RWPE2 (cell line): ENCODE measurements around the gene NBPF1.
"Not testable (repeated sequence)": the region's sequence is repeated elsewhere in the genome, so short reads cannot be mapped to it uniquely, and the experiment has no call there.

Source experiments
- ATAC-seq: fragments of 200-7000 bp; cut with Tn5 transposase; 3 replicates; pipeline ENCODE4 v1.9.1; 2021; ENCODE audit warnings: low read depth
- DNase-seq: peaks from one replicate; pipeline ENCODE4 v3.0.0-alpha.2; 2020; ENCODE audit warnings: low spot score
- H3K27ac ChIP-seq: fragments of 450-650 bp; 2 replicates; pipeline ENCODE4 v1.5.1; 2017; ENCODE audit warnings: mild to moderate bottlenecking; ENCODE audit not compliant: poor library complexity, severe bottlenecking
- H3K27me3 ChIP-seq: fragments of 250-450 bp; sonication (Bioruptor Pico); 2 replicates; pipeline ENCODE4 v1.5.1; 2021; ENCODE audit warnings: mild to moderate bottlenecking, moderate library complexity; ENCODE audit not compliant: insufficient read depth, poor library complexity, severe bottlenecking
- H3K36me3 ChIP-seq: fragments of 250-450 bp; sonication (Bioruptor Pico); 2 replicates; pipeline ENCODE4 v1.5.1; 2020; ENCODE audit warnings: low read depth, mild to moderate bottlenecking, moderate library complexity
- H3K4me1 ChIP-seq: fragments of 250-450 bp; sonication (Bioruptor Pico); 2 replicates; pipeline ENCODE4 v1.5.1; 2021; ENCODE audit warnings: mild to moderate bottlenecking, moderate library complexity; ENCODE audit not compliant: insufficient read depth, poor library complexity, severe bottlenecking
- H3K4me3 ChIP-seq: fragments of 250-450 bp; sonication (Bioruptor Pico); 2 replicates; pipeline ENCODE4 v1.5.1; 2021; ENCODE audit warnings: mild to moderate bottlenecking, moderate library complexity; ENCODE audit not compliant: severe bottlenecking
- H3K9me3 ChIP-seq: fragments of 250-450 bp; sonication (Bioruptor Pico); 2 replicates; pipeline ENCODE4 v1.5.1; 2021; ENCODE audit warnings: mild to moderate bottlenecking, moderate library complexity; ENCODE audit not compliant: severe bottlenecking
- CTCF ChIP-seq: fragments of 450-650 bp; IDR thresholded peaks from one replicate; pipeline ENCODE4 v1.5.1; 2017; ENCODE audit warnings: mild to moderate bottlenecking, moderate library complexity; ENCODE audit not compliant: poor library complexity, severe bottlenecking

The NBPF1 gene

GRCh38 chr1:16631248-16632043 lies 18.1 kb upstream of the NBPF1 start:
- DNase-seq (peak; percentile 84), ATAC-seq (no peak)
- Histone ChIP-seq H3K27me3 (no peaks in the 10 kb centered on the region), H3K9me3 (peaks cover 6% of the 10 kb centered on the region), H3K36me3 (peaks cover 28% of the 10 kb centered on the region), H3K4me3 (no peak overlapping the region), H3K27ac (no peak overlapping the region), H3K4me1 (no peaks in the 10 kb centered on the region)
- no peak for TF ChIP-seq CTCF

GRCh38 chr1:16630661-16631247 lies 17.4 kb upstream of the NBPF1 start:
- Histone ChIP-seq H3K4me3 (no peak overlapping the region), H3K27ac (no peak overlapping the region), H3K36me3 (peaks cover 28% of the 10 kb centered on the region), H3K27me3 (no peaks in the 10 kb centered on the region), H3K9me3 (peaks cover 6% of the 10 kb centered on the region), H3K4me1 (no peaks in the 10 kb centered on the region)
- no peak for ATAC-seq
- no peak for TF ChIP-seq CTCF
- peak; percentile 79 for DNase-seq

GRCh38 chr1:16629916-16630530 lies 16.7 kb upstream of the NBPF1 start:
- ATAC-seq, H3K4me1 ChIP-seq, H3K27ac ChIP-seq, H3K9me3 ChIP-seq, H3K4me3 ChIP-seq, H3K27me3 ChIP-seq: not testable (repeated sequence)
- peaks cover 26% of the 10 kb centered on the region for H3K36me3 ChIP-seq
- DNase-seq: peak; percentile 74

GRCh38 chr1:16628361-16629111 lies 15.2 kb upstream of the NBPF1 start:
- no peak overlapping the region for H3K27ac ChIP-seq
- TF ChIP-seq CTCF: no peak
- ATAC-seq (no peak), DNase-seq (peak; percentile 79)
- no peaks in the 10 kb centered on the region for H3K9me3 ChIP-seq
- peaks cover 16% of the 10 kb centered on the region for H3K36me3 ChIP-seq
- H3K27me3 ChIP-seq: no peaks in the 10 kb centered on the region
- no peak overlapping the region for H3K4me3 ChIP-seq
- peaks cover 3% of the 10 kb centered on the region for H3K4me1 ChIP-seq

GRCh38 chr1:16626409-16626983 lies 13.1 kb upstream of the NBPF1 start:
- H3K9me3 ChIP-seq, ATAC-seq, H3K27me3 ChIP-seq, H3K4me3 ChIP-seq, H3K27ac ChIP-seq: not testable (repeated sequence)
- Histone ChIP-seq H3K4me1 (peaks cover 13% of the 10 kb centered on the region), H3K36me3 (peaks cover 24% of the 10 kb centered on the region; the same call in 1 of the 2 replicates)
- DNase-seq: peak; percentile 59
